Measurements from ENCODE around the gene LILRB3. TPM values are rescaled to one million over a fixed set of nuclear protein-coding genes. Genes with fewer than 3 reads are reported as not detected.
"Not testable (repeated sequence)": the region's sequence is repeated elsewhere in the genome, so short reads cannot be mapped to it uniquely, and the experiment has no call there.

The LILRB3 gene
- polyA plus RNA-seq, 1 donor = 3.8 TPM

- no peak for DNase-seq
These were observed 33.6 kb downstream of the LILRB3 start, which contains the start of gene MBOAT7 for GRCh38 chr19:54189145-54189734. Gene MBOAT7 (minus strand): TSS chr19:54189580. CDS start chr19:54188508, 1,072 bp downstream.

DNA sequence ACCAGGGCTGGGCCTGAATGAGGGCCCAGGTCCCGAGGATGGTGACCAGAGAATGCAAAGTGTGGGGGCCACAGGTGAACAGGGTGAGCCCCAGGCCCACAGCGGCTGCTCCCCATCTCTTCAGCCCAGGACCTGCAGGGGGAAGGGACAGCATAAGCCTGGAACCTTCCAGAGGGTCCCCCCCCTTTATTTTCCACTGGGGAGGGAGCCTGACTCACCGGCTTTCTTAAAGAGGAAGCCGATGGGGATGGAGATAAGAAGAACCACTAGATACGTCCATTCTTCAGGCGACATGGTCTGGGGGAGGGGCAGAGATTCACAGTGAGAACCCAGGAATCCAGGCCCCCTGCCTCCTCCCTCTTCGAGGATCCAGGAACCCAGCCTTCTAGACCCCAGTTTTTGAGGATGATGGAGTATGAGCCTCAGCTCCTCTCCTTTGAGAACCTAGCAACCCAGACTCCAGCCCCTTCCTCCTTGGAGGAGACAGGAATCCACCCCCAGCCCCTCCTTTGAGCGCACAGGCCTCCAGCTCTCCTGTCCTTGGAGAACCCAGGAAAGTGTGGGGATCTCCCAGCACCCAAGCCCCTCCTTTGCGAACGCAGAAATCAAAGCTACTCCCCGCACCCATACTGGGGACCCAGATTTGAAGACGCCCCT, 34.5 kb downstream of the LILRB3 start:
- no peak for DNase-seq

GRCh38 chr19:54186934-54187381, 35.8 kb downstream of the LILRB3 start:
- DNase-seq = no peak

- DNase-seq = no peak
These were observed 36.5 kb downstream of the LILRB3 start for GRCh38 chr19:54186351-54186750.

DNA sequence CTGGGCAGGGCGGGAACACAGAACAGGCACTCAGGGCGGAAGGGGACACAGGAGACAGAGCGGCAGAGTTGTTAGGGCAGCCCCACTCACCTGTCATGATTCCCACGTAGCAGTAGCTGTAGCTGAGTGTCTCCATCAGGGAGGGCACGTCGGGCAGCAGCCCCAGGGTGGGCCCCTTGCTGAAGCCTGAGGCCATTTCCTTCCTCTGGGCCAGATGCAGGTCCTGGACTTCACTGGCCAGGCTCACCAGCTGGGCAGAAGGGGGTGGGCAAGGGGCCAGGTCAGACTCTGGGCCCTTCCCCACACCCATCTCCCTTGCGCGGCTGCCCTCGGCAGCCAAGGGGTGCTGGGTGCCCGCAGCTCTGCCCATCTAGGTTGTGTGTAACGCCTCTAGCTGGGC, 39.4 kb downstream of the LILRB3 start:
- DNase-seq = no peak

- DNase-seq = not testable (repeated sequence)
These were observed 40.9 kb downstream of the LILRB3 start for GRCh38 chr19:54181894-54182293.

DNA sequence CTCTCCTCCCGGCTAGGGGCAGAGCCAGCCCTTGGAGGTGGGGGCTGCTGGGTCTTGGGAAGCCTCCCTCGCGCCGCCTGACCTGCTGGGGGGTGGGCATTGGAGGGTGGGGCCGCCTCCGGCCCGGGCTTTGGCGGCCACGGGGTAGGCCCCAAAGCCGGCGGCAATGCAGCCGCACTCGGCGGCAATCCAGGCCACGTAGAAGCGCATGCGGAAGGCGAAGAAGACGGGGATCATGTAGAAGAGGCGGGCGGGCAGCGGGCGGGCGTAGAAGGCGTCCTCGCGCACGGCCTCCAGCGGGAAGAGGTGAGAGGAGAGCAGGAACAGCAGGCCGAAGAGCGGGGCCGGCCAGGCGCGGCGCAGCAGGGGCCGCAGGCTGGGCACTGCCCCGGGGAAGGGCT, 42.1 kb downstream of the LILRB3 start:
- no peak for DNase-seq

DNA sequence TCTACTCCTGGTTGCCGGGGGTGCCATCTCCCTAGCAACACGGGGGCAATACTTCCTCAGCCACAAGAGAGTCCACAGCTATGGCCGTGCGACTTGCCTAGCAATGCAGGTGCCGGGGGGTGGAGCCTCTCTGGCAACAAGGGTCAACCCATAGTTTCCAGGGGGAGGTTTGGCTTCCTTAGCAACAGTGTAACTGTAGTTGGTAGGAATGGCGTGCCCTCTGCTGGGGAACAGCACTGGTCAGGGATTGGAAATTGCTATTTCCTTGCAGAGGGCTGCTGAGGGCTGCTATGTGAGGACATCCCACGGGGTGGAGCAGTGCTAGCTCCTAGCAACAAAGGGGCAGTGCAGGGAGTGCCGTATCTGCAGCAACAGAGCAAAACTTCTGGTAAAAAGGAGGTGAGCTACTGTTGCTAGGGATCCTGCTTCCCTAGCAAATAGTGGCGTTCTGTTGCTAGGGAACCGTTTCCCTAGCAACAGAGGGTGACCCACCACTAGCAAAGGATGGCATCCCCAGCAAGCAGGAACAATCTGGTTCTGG, 42.8 kb downstream of the LILRB3 start:
- no peak for DNase-seq

DNA sequence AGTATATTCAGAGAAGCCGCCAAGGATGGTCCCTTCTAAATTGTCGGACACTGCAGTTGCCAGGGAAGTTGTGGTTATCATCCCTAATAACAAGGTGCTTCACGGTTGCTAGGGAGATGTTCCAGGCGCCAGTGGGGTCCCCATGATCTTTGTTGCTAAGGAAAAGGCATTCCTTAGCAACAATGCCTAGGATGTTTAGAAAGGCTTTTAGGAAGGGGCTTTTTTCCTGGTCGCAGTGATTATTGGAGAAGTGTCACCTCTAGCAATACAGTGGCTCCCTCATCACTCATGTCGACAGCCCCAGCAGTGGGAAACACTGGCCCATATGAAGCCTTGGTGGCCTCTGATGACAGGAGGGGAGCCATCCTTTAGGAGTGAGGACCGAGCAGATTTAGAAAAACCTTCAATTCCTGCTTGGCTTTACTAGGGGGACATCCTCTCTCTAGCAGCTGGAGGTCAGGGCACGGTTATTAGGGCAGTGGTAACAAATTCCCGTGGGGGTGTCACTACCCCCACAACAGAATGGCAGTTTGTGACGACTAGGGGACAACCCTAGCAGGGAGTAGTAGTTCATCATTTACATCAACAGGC, 43.5 kb downstream of the LILRB3 start:
- DNase-seq = no peak

- DNase-seq = no peak
These were observed 44.1 kb downstream of the LILRB3 start for GRCh38 chr19:54178581-54179261.

DNA sequence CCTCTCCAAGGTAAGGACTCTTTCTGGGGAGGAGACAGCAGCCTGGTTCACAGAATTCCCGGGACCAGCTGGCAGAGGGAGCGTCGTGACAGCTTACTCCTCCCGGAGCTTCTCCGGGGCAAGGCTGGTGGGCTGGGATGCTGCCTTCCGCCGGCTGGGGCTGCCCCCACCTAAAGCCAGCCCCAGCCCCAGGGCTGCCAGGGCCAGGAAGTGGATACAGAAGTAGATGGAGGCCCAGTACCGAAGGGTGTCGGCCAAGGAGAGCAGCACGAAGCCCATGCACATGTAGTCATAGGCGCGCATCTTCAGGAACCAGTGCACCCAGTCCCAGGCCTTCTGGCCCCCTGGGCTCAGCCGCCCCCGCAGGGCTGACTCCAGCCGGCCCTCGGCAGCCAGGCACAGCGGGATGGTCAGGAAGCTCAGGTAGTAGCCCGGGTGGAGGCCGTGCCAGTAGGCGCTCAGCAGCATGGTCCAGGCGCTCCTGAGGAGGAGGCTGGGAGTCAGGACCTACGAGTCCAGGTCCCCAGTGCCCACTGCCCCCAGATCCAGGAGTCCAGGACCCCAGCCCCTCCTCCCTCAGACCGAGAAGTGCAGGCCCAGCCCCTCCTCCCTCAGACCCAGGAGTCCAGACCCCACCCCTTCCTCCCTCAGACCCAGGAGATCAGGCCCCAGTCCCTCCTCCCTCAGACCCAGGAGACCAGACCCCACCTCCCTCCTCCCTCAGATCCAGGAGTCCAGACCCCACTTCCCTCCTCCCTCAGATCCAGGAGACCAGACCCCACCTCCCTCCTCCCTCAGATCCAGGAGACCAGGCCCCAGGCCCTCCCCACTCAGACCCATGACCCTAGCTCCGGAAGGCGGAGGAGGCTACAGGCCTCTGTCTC, 48.6 kb downstream of the LILRB3 start:
- no peak for DNase-seq

- DNase-seq = no peak
These were observed 49.5 kb downstream of the LILRB3 start for GRCh38 chr19:54173359-54173699.

DNA sequence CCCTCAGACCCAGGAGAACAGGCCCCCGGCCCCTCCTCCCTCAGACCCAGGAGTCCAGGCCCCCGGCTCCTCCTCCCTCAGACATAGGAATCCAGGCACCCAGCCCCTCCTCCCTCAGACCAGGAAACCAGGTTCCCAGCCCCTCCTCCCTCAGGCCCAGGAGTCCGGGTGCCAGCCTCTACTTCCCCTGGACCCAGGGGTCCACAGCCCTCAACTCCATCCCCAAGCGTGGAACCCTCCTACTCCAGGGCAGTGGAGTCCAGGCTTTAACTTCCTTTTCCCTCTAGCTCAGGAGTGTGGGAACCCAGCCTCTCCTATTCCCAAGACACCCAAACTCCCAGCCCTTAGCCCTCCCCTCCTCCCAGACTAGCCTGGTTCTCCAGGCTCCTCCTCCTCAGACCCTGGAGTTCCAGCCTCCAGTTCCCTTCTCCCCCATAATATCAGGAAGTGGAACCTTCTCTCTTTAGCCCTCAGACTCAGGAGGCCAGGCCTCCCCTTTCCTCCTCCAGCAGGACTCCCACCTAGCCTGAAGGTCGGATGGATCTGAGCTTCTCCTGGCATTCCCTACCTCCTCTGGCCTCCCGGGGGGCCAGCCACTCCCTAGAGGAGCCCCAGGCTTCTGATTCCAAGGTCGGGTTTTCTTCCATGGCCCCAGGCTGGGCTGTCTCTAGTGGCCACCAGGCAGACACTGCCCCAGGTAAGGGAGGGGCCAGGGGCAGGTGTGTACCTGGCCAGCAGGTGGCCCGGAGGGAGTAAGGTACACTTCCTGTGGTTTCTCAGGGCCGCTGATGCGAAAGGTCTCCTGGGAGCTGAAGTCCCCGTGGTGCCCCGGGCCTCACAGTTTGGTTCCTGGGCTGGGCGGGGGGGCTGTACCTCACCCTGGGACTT, 50.1 kb downstream of the LILRB3 start, which contains the start of gene TMC4:
Gene TMC4, minus strand, starts transcription at position 690 of the 888 bp plus-strand sequence. Its CDS starts 43 bp downstream, at position 647.
- no peak for DNase-seq

GRCh38 chr19:54171736-54172431, 50.9 kb downstream of the LILRB3 start:
- not testable (repeated sequence) for DNase-seq

- DNase-seq = no peak
These were observed 53.6 kb downstream of the LILRB3 start for GRCh38 chr19:54169149-54169740.

- DNase-seq = peak; percentile 91
These were observed 54.5 kb downstream of the LILRB3 start for GRCh38 chr19:54168174-54168917.
